Neural progenitor cell (in vitro differentiated cells): ENCODE measurements around the gene LRRC8A. TPM values are rescaled to one million over a fixed set of nuclear protein-coding genes. Genes with fewer than 3 reads are reported as not detected.

ENCODE experiments used
- DNase-seq: peaks from one replicate; pipeline ENCODE4 v3.0.0-alpha.2; 2016; ENCODE audit warnings: low spot score
- H2AFZ ChIP-seq: fragments of 200-600 bp; sonication (generic); replicated peaks from 2 replicates; pipeline ENCODE4 v1.6.1; 2016; ENCODE audit warnings: antibody characterized with exemption
- H3F3A ChIP-seq: fragments of 200-600 bp; sonication (generic); 2 replicates; pipeline ENCODE4 v1.6.1; 2016; ENCODE audit warnings: antibody characterized with exemption, low read depth
- H3K27ac ChIP-seq: fragments of 200-600 bp; sonication (generic); 2 replicates; pipeline ENCODE4 v1.5.1; 2016; ENCODE audit warnings: mild to moderate bottlenecking
- H3K27me3 ChIP-seq: fragments of 200-600 bp; sonication (generic); 2 replicates; pipeline ENCODE4 v1.6.1; 2016; ENCODE audit warnings: mild to moderate bottlenecking, moderate library complexity
- H3K36me3 ChIP-seq: fragments of 200-600 bp; sonication (generic); 2 replicates; pipeline ENCODE4 v1.5.1; 2016
- H3K4me1 ChIP-seq: fragments of 200-600 bp; sonication (generic); 2 replicates; pipeline ENCODE4 v1.6.1; 2016; ENCODE audit warnings: mixed run types
- H3K4me2 ChIP-seq: fragments of 200-600 bp; sonication (generic); 2 replicates; pipeline ENCODE4 v1.6.1; 2016
- H3K4me3 ChIP-seq: fragments of 200-600 bp; sonication (generic); 2 replicates; pipeline ENCODE4 v1.5.1; 2016
- H3K79me2 ChIP-seq: fragments of 200-600 bp; sonication (generic); 2 replicates; pipeline ENCODE4 v1.6.1; 2016; ENCODE audit warnings: low read depth
- H3K9ac ChIP-seq: fragments of 200-600 bp; sonication (generic); 2 replicates; pipeline ENCODE4 v1.6.1; 2016
- H3K9me3 ChIP-seq: fragments of 200-600 bp; sonication (generic); 2 replicates; pipeline ENCODE4 v1.5.1; 2016; ENCODE audit warnings: low read depth
- H4K20me1 ChIP-seq: fragments of 200-600 bp; sonication (generic); 2 replicates; pipeline ENCODE4 v1.6.1; 2016; ENCODE audit warnings: low read depth
- H3K27ac Mint-ChIP-seq: 3 replicates; pipeline ENCODE4 v1.8.0; 2021; ENCODE audit warnings: mixed read lengths
- H3K27me3 Mint-ChIP-seq: 2 replicates; pipeline ENCODE4 v1.8.0; 2022; ENCODE audit warnings: low read depth, mild to moderate bottlenecking, inconsistent platforms, moderate library complexity, mixed read lengths; ENCODE audit not compliant: insufficient read depth
- H3K36me3 Mint-ChIP-seq: 3 replicates; pipeline ENCODE4 v1.8.0; 2021; ENCODE audit warnings: mixed read lengths
- H3K4me1 Mint-ChIP-seq: 3 replicates; pipeline ENCODE4 v1.8.0; 2021; ENCODE audit warnings: mixed read lengths
- H3K4me3 Mint-ChIP-seq: 3 replicates; pipeline ENCODE4 v1.8.0; 2021; ENCODE audit warnings: mild to moderate bottlenecking, moderate library complexity, mixed read lengths
- H3K9me3 Mint-ChIP-seq: 3 replicates; pipeline ENCODE4 v1.8.0; 2020; ENCODE audit warnings: mixed read lengths
- EZH2 ChIP-seq: fragments of 200-600 bp; sonication (generic); IDR thresholded peaks from 2 replicates; pipeline ENCODE4 v1.6.1; 2017; ENCODE audit warnings: antibody characterized with exemption, mild to moderate bottlenecking, moderate library complexity
- EZH2phosphoT487 ChIP-seq: fragments of 200-600 bp; sonication (generic); IDR thresholded peaks from 2 replicates; pipeline ENCODE4 v1.6.1; 2017; ENCODE audit warnings: antibody characterized with exemption
- total RNA-seq: library from RNA; depleted of rRNA; stranded (reverse); fragments of >200 nt; gene quantifications from 2 replicates; pipeline ENCODE4 v1.2.3, GENCODE V29; 2015; ENCODE audit warnings: low replicate concordance
- TF ChIP-seq, protein P1 (sequence below): fragments of 200-600 bp; sonication (generic); IDR thresholded peaks from 2 replicates; pipeline ENCODE4 v1.5.1; 2017; ENCODE audit warnings: antibody characterized with exemption, mild to moderate bottlenecking

LRRC8A gene
- total RNA-seq, 1 donor from 2014 or later: 17.1 TPM

DNA sequence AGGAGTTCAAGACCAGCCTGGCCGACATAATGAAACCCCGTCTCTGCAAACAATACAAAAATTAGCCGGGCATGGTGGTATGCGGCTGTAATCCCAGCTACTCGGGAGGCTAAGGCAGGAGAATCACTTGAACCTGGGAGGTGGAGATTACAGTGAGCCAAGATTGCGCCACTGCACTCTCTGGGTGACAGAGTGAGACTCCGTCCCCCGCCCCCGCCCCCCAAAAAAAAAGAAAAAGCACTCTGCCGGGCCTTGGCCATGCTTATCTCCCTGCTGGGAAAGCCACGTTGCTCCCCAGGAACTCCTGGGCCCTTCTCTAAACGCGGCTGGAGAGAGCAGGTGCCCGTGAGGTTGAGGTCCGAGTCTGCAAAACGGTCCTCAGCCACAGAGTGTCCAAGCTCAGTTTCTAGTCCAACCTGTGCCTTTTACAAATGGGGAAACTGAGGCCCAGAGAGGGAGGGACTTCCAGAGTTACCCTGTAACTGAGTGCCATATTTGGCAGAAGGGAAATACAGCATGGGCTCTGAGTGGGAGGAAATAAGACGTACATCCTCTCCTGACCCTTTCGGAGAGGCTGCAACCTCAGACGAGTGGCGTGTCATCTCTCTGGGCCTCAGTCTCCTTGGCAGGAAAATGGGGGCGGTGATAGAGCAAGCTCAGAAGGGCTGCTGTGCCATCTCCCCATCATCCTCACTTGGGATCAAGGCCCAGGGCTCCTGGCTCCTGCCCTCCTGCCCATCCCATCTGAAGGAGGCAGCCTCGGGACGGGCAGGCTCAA lies 32.3 kb downstream of the LRRC8A start:
- no peak for DNase-seq
- no peak overlapping the region for H2AFZ ChIP-seq
- TF ChIP-seq EZH2phosphoT487: no peak
- no peaks in the 10 kb centered on the region for H3K9me3 Mint-ChIP-seq
- H3K4me1 Mint-ChIP-seq: peaks cover 19% of the 10 kb centered on the region
- H3K27me3 Mint-ChIP-seq: peaks cover 4% of the 10 kb centered on the region
- no peaks in the 10 kb centered on the region for H3K36me3 ChIP-seq
- no peak overlapping the region for H3K4me3 Mint-ChIP-seq
- peaks cover 16% of the 10 kb centered on the region for H3K4me1 ChIP-seq
- no peak overlapping the region for H3K4me2 ChIP-seq
- H3K36me3 Mint-ChIP-seq: peaks cover 17% of the 10 kb centered on the region
- no peaks in the 10 kb centered on the region for H3K9me3 ChIP-seq
- H3K4me3 ChIP-seq: no peak overlapping the region
- no peaks in the 10 kb centered on the region for H3K27me3 ChIP-seq
- H3K27ac Mint-ChIP-seq: no peak overlapping the region
- H4K20me1 ChIP-seq: peaks cover 32% of the 10 kb centered on the region
- no peak overlapping the region for H3K9ac ChIP-seq
- peaks cover 11% of the 10 kb centered on the region for H3K79me2 ChIP-seq
- no peaks in the 10 kb centered on the region for H3F3A ChIP-seq
- H3K27ac ChIP-seq: no peak overlapping the region

DNA sequence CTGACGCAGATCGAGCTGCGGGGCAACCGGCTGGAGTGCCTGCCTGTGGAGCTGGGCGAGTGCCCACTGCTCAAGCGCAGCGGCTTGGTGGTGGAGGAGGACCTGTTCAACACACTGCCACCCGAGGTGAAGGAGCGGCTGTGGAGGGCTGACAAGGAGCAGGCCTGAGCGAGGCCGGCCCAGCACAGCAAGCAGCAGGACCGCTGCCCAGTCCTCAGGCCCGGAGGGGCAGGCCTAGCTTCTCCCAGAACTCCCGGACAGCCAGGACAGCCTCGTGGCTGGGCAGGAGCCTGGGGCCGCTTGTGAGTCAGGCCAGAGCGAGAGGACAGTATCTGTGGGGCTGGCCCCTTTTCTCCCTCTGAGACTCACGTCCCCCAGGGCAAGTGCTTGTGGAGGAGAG lies 34.3 kb downstream of the LRRC8A start:
- DNase-seq: no peak
- Histone ChIP-seq H3F3A (peaks cover 7% of the 10 kb centered on the region), H3K27ac (no peak overlapping the region), H3K4me1 (peaks cover 15% of the 10 kb centered on the region), H3K79me2 (peaks cover 11% of the 10 kb centered on the region), H3K27me3 (no peaks in the 10 kb centered on the region), H4K20me1 (peaks cover 13% of the 10 kb centered on the region), H3K9me3 (no peaks in the 10 kb centered on the region), H3K4me3 (no peak overlapping the region), H3K9ac (no peak overlapping the region), H3K4me2 (no peak overlapping the region), H3K36me3 (no peaks in the 10 kb centered on the region), H2AFZ (no peak overlapping the region)
- H3K4me3 Mint-ChIP-seq: no peak overlapping the region
- H3K4me1 Mint-ChIP-seq: peaks cover 23% of the 10 kb centered on the region
- no peak overlapping the region for H3K27ac Mint-ChIP-seq
- H3K27me3 Mint-ChIP-seq: peaks cover 6% of the 10 kb centered on the region
- no peaks in the 10 kb centered on the region for H3K9me3 Mint-ChIP-seq
- peaks cover 16% of the 10 kb centered on the region for H3K36me3 Mint-ChIP-seq
- TF ChIP-seq, protein P1, sequence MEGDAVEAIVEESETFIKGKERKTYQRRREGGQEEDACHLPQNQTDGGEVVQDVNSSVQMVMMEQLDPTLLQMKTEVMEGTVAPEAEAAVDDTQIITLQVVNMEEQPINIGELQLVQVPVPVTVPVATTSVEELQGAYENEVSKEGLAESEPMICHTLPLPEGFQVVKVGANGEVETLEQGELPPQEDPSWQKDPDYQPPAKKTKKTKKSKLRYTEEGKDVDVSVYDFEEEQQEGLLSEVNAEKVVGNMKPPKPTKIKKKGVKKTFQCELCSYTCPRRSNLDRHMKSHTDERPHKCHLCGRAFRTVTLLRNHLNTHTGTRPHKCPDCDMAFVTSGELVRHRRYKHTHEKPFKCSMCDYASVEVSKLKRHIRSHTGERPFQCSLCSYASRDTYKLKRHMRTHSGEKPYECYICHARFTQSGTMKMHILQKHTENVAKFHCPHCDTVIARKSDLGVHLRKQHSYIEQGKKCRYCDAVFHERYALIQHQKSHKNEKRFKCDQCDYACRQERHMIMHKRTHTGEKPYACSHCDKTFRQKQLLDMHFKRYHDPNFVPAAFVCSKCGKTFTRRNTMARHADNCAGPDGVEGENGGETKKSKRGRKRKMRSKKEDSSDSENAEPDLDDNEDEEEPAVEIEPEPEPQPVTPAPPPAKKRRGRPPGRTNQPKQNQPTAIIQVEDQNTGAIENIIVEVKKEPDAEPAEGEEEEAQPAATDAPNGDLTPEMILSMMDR: no peak
- TF ChIP-seq EZH2phosphoT487 (no peak), EZH2 (no peak)

DNA sequence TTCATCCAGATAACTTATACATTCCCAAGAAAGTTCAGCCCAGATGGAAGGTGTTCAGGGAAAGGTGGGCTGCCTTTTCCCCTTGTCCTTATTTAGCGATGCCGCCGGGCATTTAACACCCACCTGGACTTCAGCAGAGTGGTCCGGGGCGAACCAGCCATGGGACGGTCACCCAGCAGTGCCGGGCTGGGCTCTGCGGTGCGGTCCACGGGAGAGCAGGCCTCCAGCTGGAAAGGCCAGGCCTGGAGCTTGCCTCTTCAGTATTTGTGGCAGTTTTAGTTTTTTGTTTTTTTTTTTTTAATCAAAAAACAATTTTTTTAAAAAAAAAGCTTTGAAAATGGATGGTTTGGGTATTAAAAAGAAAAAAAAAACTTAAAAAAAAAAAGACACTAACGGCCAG lies 34.8 kb downstream of the LRRC8A start:
- Histone ChIP-seq H3K79me2 (peaks cover 11% of the 10 kb centered on the region), H2AFZ (no peak overlapping the region), H3K4me1 (peaks cover 15% of the 10 kb centered on the region), H3K27me3 (no peaks in the 10 kb centered on the region), H3K4me3 (no peak overlapping the region), H3K27ac (no peak overlapping the region), H3K9ac (no peak overlapping the region), H3K36me3 (no peaks in the 10 kb centered on the region), H4K20me1 (peaks cover 8% of the 10 kb centered on the region), H3F3A (peaks cover 13% of the 10 kb centered on the region), H3K9me3 (no peaks in the 10 kb centered on the region), H3K4me2 (no peak overlapping the region)
- Mint-ChIP-seq H3K9me3 (no peaks in the 10 kb centered on the region), H3K27me3 (peaks cover 6% of the 10 kb centered on the region), H3K4me3 (no peak overlapping the region), H3K4me1 (peaks cover 24% of the 10 kb centered on the region), H3K36me3 (peaks cover 16% of the 10 kb centered on the region), H3K27ac (no peak overlapping the region)
- no peak for DNase-seq
- TF ChIP-seq EZH2: no peak
- no peak for TF ChIP-seq EZH2phosphoT487

DNA sequence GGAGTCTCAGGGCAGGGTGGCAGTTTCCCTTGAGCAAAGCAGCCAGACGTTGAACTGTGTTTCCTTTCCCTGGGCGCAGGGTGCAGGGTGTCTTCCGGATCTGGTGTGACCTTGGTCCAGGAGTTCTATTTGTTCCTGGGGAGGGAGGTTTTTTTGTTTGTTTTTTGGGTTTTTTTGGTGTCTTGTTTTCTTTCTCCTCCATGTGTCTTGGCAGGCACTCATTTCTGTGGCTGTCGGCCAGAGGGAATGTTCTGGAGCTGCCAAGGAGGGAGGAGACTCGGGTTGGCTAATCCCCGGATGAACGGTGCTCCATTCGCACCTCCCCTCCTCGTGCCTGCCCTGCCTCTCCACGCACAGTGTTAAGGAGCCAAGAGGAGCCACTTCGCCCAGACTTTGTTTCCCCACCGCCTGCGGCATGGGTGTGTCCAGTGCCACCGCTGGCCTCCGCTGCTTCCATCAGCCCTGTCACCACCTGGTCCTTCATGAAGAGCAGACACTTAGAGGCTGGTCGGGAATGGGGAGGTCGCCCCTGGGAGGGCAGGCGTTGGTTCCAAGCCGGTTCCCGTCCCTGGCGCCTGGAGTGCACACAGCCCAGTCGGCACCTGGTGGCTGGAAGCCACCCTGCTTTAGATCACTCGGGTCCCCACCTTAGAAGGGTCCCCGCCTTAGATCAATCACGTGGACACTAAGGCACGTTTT lies 35.4 kb downstream of the LRRC8A start:
- H3K4me1 ChIP-seq: peaks cover 11% of the 10 kb centered on the region
- H3K36me3 Mint-ChIP-seq: peaks cover 16% of the 10 kb centered on the region

More for the DNA sequence above, 35.4 kb downstream of the LRRC8A start:
- H3F3A ChIP-seq: peaks cover 18% of the 10 kb centered on the region
- H3K27ac ChIP-seq: no peak overlapping the region
- Mint-ChIP-seq H3K4me3 (no peak overlapping the region), H3K27me3 (peaks cover 6% of the 10 kb centered on the region), H3K27ac (no peak overlapping the region), H3K9me3 (no peaks in the 10 kb centered on the region), H3K4me1 (peaks cover 25% of the 10 kb centered on the region)
- H3K36me3 ChIP-seq: no peaks in the 10 kb centered on the region
- no peaks in the 10 kb centered on the region for H3K9me3 ChIP-seq
- DNase-seq: no peak
- no peak overlapping the region for H2AFZ ChIP-seq
- H3K79me2 ChIP-seq: peaks cover 11% of the 10 kb centered on the region
- no peaks in the 10 kb centered on the region for H3K27me3 ChIP-seq
- no peak overlapping the region for H3K9ac ChIP-seq
- TF ChIP-seq, protein P1: no peak
- no peak for TF ChIP-seq EZH2
- no peak for TF ChIP-seq EZH2phosphoT487
- no peak overlapping the region for H3K4me2 ChIP-seq
- no peak overlapping the region for H3K4me3 ChIP-seq
- peaks cover 7% of the 10 kb centered on the region for H4K20me1 ChIP-seq
